Skin of body (tissue), 3 donors: ENCODE data around the gene SMC5. TPM values are rescaled to one million over a fixed set of nuclear protein-coding genes. Genes with fewer than 3 reads are reported as not detected.

ENCODE experiments used
- DNase-seq: peaks from one replicate; lab custom pipeline; 2025; lab: John Stamatoyannopoulos, UW
- small RNA-seq: library from RNA; depleted of rRNA; stranded (forward); fragments of <200 nt; gene quantifications from one replicate; pipeline ENCODE3, GENCODE V24; 2014; ENCODE audit warnings: low replicate concordance
- total RNA-seq: library from RNA; depleted of rRNA; stranded (reverse); fragments of >200 nt; gene quantifications from one replicate; pipeline ENCODE4 v1.2.3, GENCODE V29; 2014

The SMC5 gene
- total RNA-seq, 1 donor from 2014 or later, result 41.9 TPM

DNA sequence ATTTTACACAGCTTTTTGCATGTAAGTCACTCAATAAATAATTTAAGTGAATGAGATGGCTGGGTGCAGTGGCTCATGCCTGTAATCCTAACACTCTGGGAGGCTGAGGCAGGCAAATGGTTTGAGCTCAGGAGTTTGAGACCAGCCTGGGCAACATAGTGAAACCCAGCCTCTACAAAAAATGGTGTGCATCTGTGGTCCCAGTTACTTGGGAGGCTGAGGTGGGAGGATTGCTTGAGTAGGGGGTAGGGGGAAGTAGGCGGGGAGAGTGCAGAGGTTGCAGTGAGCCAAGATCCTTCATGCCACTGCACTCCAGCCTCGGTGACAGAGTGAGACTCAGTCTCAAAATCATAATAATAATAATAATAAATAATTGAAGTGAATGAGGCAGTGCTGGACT, 145.5 kb downstream of the SMC5 start:
- DNase-seq, result no peak

Small RNA genes lying within 50 kb of the gene (small RNA-seq; reads per million reads assigned to genes)
- not detected for gene RF00019

Other genes with a start within 250 kb of the SMC5 start
- 11.8 TPM for gene MAMDC2, start 215.1 kb upstream of the SMC5 start, total RNA-seq
- 10.3 TPM for gene KLF9, start 155.7 kb downstream of the SMC5 start, total RNA-seq